Lung microvascular endothelial cell (primary cell): ENCODE results near the gene GPR139. TPM values are rescaled to one million over a fixed set of nuclear protein-coding genes. Genes with fewer than 3 reads are reported as not detected.

Experiments
- total RNA-seq: library from RNA; depleted of rRNA; stranded (reverse); fragments of >200 nt; gene quantifications from 2 replicates; pipeline ENCODE4 v1.2.1, GENCODE V29; 2014

Gene GPR139
- total RNA-seq, 1 donor from 2014 or later = not detected

Other genes with a start within 250 kb of the GPR139 start
- gene GPRC5B, start 189.0 kb downstream of the GPR139 start, total RNA-seq = 26.6 and 110 TPM in 2 replicates